H9 (cell line): Measurements from ENCODE around the gene PRR27. TPM values are rescaled to one million over a fixed set of nuclear protein-coding genes. Genes with fewer than 3 reads are reported as not detected.

Experiments used
- DNase-seq: peaks from one replicate; pipeline ENCODE4 v3.0.0-alpha.2; 2017
- H2AFZ ChIP-seq: one replicate; pipeline ENCODE4 v1.6.1; 2013; ENCODE audit warnings: mild to moderate bottlenecking, low read length, control low read depth, moderate library complexity
- H2AK5ac ChIP-seq: 2 replicates; pipeline ENCODE4 v1.6.1; 2013; ENCODE audit warnings: low read length, control low read depth, mixed read lengths; ENCODE audit not compliant: insufficient read length
- H2BK120ac ChIP-seq: one replicate; pipeline ENCODE4 v1.6.1; 2013; ENCODE audit warnings: low read depth, mild to moderate bottlenecking, low read length, control low read depth, inconsistent platforms; ENCODE audit not compliant: poor library complexity, severe bottlenecking
- H2BK12ac ChIP-seq: 2 replicates; pipeline ENCODE4 v1.6.1; 2013; ENCODE audit warnings: low read length, control low read depth, mixed read lengths, low read depth; ENCODE audit not compliant: insufficient read length
- H2BK15ac ChIP-seq: 2 replicates; pipeline ENCODE4 v1.6.1; 2013; ENCODE audit warnings: low read depth, low read length, control low read depth
- H2BK20ac ChIP-seq: one replicate; pipeline ENCODE4 v1.6.1; 2013; ENCODE audit warnings: low read depth, mild to moderate bottlenecking, low read length, control low read depth, inconsistent platforms; ENCODE audit not compliant: poor library complexity, severe bottlenecking
- H2BK5ac ChIP-seq: 2 replicates; pipeline ENCODE4 v1.6.1; 2013; ENCODE audit warnings: low read length, control low read depth, mixed read lengths; ENCODE audit not compliant: insufficient read length
- H3K14ac ChIP-seq: 2 replicates; pipeline ENCODE4 v1.6.1; 2013; ENCODE audit warnings: low read length, control low read depth; ENCODE audit not compliant: insufficient read depth
- H3K18ac ChIP-seq: 2 replicates; pipeline ENCODE4 v1.6.1; 2013; ENCODE audit warnings: low read depth, mild to moderate bottlenecking, mixed read lengths, low read length, control low read depth; ENCODE audit not compliant: insufficient read length
- H3K23ac ChIP-seq: 2 replicates; pipeline ENCODE4 v1.6.1; 2013; ENCODE audit warnings: low read length, control low read depth, mixed read lengths, low read depth; ENCODE audit not compliant: insufficient read length
- H3K23me2 ChIP-seq: 2 replicates; pipeline ENCODE4 v1.6.1; 2013; ENCODE audit warnings: low read depth, mild to moderate bottlenecking, mixed read lengths, low read length, control low read depth; ENCODE audit not compliant: insufficient read length, poor library complexity, severe bottlenecking
- H3K27ac ChIP-seq: 2 replicates; pipeline ENCODE4 v1.5.1; 2013; ENCODE audit warnings: low read length, control low read depth, mixed read lengths, low read depth; ENCODE audit not compliant: insufficient read length
- H3K27me3 ChIP-seq: 2 replicates; pipeline ENCODE4 v1.6.1; 2013; ENCODE audit warnings: low read length, control low read depth, inconsistent platforms; ENCODE audit not compliant: insufficient read depth
- H3K4ac ChIP-seq: 2 replicates; pipeline ENCODE4 v1.6.1; 2013; ENCODE audit warnings: low read depth, mild to moderate bottlenecking, control low read depth, inconsistent platforms, low read length, moderate library complexity
- H3K4me1 ChIP-seq: 2 replicates; pipeline ENCODE4 v1.6.1; 2013; ENCODE audit warnings: low read length, control low read depth, inconsistent platforms; ENCODE audit not compliant: insufficient read depth
- H3K4me2 ChIP-seq: 2 replicates; pipeline ENCODE4 v1.6.1; 2013; ENCODE audit warnings: low read length, control low read depth, mixed read lengths; ENCODE audit not compliant: insufficient read length, insufficient read depth
- H3K56ac ChIP-seq: 2 replicates; pipeline ENCODE4 v1.6.1; 2013; ENCODE audit warnings: low read depth, mild to moderate bottlenecking, mixed read lengths, low read length, control low read depth; ENCODE audit not compliant: insufficient read length
- H3K79me1 ChIP-seq: 2 replicates; pipeline ENCODE4 v1.6.1; 2013; ENCODE audit warnings: low read depth, mild to moderate bottlenecking, moderate library complexity, low read length, control low read depth, inconsistent platforms; ENCODE audit not compliant: insufficient read depth, poor library complexity, severe bottlenecking
- H3K79me2 ChIP-seq: 2 replicates; pipeline ENCODE4 v1.6.1; 2013; ENCODE audit warnings: low read length, control low read depth, inconsistent platforms; ENCODE audit not compliant: insufficient read depth
- H3K9ac ChIP-seq: 2 replicates; pipeline ENCODE4 v1.6.1; 2013; ENCODE audit warnings: low read length, control low read depth, mixed read lengths; ENCODE audit not compliant: insufficient read length; ENCODE audit errors: extremely low read depth
- H3K9me3 ChIP-seq: one replicate; pipeline ENCODE4 v1.6.1; 2013; ENCODE audit warnings: low read depth, low read length, inconsistent platforms; ENCODE audit not compliant: control insufficient read depth
- H3T11ph ChIP-seq: one replicate; pipeline ENCODE4 v1.6.1; 2013; ENCODE audit warnings: mild to moderate bottlenecking, low read length, control low read depth, inconsistent platforms
- H4K20me1 ChIP-seq: one replicate; pipeline ENCODE4 v1.6.1; 2013; ENCODE audit not compliant: control insufficient read depth, insufficient read length, insufficient read depth
- H4K5ac ChIP-seq: 2 replicates; pipeline ENCODE4 v1.6.1; 2013; ENCODE audit warnings: low read depth, mild to moderate bottlenecking, mixed read lengths, low read length, control low read depth; ENCODE audit not compliant: insufficient read length
- H4K8ac ChIP-seq: replicated peaks from 2 replicates; pipeline ENCODE4 v1.6.1; 2013; ENCODE audit warnings: low read length, control low read depth, mixed read lengths, low read depth; ENCODE audit not compliant: insufficient read length
- H4K91ac ChIP-seq: 2 replicates; pipeline ENCODE4 v1.6.1; 2013; ENCODE audit warnings: low read depth, mild to moderate bottlenecking, moderate library complexity, mixed read lengths, low read length, control low read depth; ENCODE audit not compliant: insufficient read length
- H3K27ac Mint-ChIP-seq, 3 experiments: 2 replicates in 2 of 3; 3 replicates in 1 of 3; pipeline ENCODE4 v1.8.0; 2020 to 2021; ENCODE audit warnings: mixed read lengths in 3 of 3, mild to moderate bottlenecking in 1 of 3, moderate library complexity in 1 of 3
- H3K27me3 Mint-ChIP-seq: 2 replicates; pipeline ENCODE4 v1.8.0; 2021; ENCODE audit warnings: low read depth, mild to moderate bottlenecking, moderate library complexity, mixed read lengths
- H3K36me3 Mint-ChIP-seq, 3 experiments: 2 replicates in 2 of 3; 3 replicates in 1 of 3; pipeline ENCODE4 v1.8.0; 2020 to 2021; ENCODE audit warnings: low read depth in 3 of 3, mixed read lengths in 3 of 3; ENCODE audit not compliant: insufficient read depth in 1 of 3
- H3K4me1 Mint-ChIP-seq, 2 experiments: 2 replicates each; pipeline ENCODE4 v1.8.0; 2020; ENCODE audit warnings: mixed read lengths in 2 of 2
- H3K4me3 Mint-ChIP-seq, 2 experiments: 2 replicates in 1 of 2; 3 replicates in 1 of 2; pipeline ENCODE4 v1.8.0; 2020 to 2021; ENCODE audit warnings: mild to moderate bottlenecking in 2 of 2, mixed read lengths in 2 of 2, moderate library complexity in 1 of 2
- H3K9me3 Mint-ChIP-seq, 2 experiments: 2 replicates in 1 of 2; 3 replicates in 1 of 2; pipeline ENCODE4 v1.8.0; 2020; ENCODE audit warnings: mild to moderate bottlenecking in 2 of 2, mixed read lengths in 2 of 2, moderate library complexity in 1 of 2
- CTCF ChIP-seq: fragments of 200-600 bp; sonication (generic); conservative IDR thresholded peaks from 3 replicates; pipeline ENCODE4 v1.8.0; 2021; ENCODE audit warnings: antibody characterized with exemption, mild to moderate bottlenecking
- WGBS: extraction: QIAGEN DNeasy Blood & Tissue Kit; methylation state at CpG from one replicate; pipeline ENCODE4 v1.1.7; 2013; ENCODE audit warnings: missing lambda C conversion rate, low lambda C conversion rate, mixed read lengths; ENCODE audit not compliant: insufficient read length; ENCODE audit errors: extremely low coverage; 5-methylcytosine and 5-hydroxymethylcytosine counted together
- total RNA-seq: library from RNA; stranded (reverse); gene quantifications from 2 replicates; pipeline ENCODE4 v1.2.1, GENCODE V29; 2021

Gene PRR27
- total RNA-seq, 1 experiment from 2014 or later: not detected

GRCh38 chr4:70181864-70182263 lies 27.8 kb downstream of the PRR27 start:
- Histone ChIP-seq H3K79me2 (no peaks in the 10 kb centered on the region), H4K20me1 (no peaks in the 10 kb centered on the region), H3T11ph (no peak overlapping the region), H3K27ac (no peak overlapping the region), H3K27me3 (no peaks in the 10 kb centered on the region), H2BK12ac (no peak overlapping the region), H2AFZ (no peak overlapping the region), H3K79me1 (no peaks in the 10 kb centered on the region), H4K5ac (no peak overlapping the region), H2AK5ac (no peak overlapping the region), H2BK15ac (no peak overlapping the region), H3K56ac (no peak overlapping the region), H3K9me3 (no peaks in the 10 kb centered on the region), H2BK5ac (no peak overlapping the region), H3K4me1 (no peaks in the 10 kb centered on the region), H3K4ac (no peak overlapping the region), H2BK120ac (no peak overlapping the region), H3K18ac (no peak overlapping the region), H3K23ac (no peak overlapping the region), H4K8ac (no peak overlapping the region), H4K91ac (no peak overlapping the region), H3K9ac (no peak overlapping the region), H3K23me2 (no peaks in the 10 kb centered on the region), H3K14ac (no peak overlapping the region), H2BK20ac (no peak overlapping the region), H3K4me2 (no peak overlapping the region)
- Mint-ChIP-seq H3K4me3 (no peak overlapping the region), H3K4me1 (no peaks in the 10 kb centered on the region), H3K27me3 (no peaks in the 10 kb centered on the region), H3K27ac (no peak overlapping the region), H3K36me3 (no peaks in the 10 kb centered on the region), H3K9me3 (no peaks in the 10 kb centered on the region)
- TF ChIP-seq CTCF: no peak
- no peak for DNase-seq
- no CpG with 5 or more reads among the region's 1 CpG for WGBS
